Stimulated activated naive CD4-positive, alpha-beta T cell (primary cell): ENCODE measurements around the gene CUBN.

ENCODE experiments used
- DNase-seq, 6 experiments: peaks; one replicate each; lab custom pipeline; 2025; lab: John Stamatoyannopoulos, UW

CUBN gene

DNA sequence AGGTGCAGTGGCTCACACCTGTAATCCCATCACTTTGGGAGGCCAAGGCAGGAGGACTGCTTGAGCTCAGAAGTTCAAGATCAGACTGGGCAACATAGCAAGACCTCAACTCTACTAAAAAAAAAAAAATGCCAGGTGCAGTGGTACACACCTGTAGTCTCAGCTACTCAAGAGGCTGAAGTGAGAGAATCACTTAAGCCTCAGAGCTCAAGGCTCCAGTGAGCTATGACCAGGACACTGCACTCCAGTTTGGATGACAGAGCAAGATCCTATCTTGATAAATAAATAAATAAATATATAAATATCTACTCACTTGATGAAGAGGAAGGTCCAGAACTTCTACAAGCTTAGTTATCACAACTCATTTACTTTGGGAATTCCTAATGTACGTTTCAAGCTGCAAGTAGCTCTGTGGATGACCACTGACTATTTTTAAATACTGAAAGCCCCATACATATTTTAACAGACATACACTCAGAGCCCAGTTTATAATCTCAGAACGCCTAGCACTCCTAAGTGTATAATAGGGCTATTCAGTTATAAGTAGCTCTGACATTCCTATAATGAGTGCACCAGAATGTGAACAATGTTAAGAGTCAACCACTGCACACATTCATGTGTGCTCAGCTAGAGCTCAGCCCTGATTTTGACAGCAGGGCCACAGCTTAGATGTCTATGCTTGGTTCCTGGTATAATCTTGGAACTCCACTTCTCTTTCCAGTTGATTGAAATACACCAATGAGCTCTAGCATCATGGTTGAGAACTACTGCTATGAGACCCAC is 119.1 kb downstream of the CUBN start:
- no peak for DNase-seq

DNA sequence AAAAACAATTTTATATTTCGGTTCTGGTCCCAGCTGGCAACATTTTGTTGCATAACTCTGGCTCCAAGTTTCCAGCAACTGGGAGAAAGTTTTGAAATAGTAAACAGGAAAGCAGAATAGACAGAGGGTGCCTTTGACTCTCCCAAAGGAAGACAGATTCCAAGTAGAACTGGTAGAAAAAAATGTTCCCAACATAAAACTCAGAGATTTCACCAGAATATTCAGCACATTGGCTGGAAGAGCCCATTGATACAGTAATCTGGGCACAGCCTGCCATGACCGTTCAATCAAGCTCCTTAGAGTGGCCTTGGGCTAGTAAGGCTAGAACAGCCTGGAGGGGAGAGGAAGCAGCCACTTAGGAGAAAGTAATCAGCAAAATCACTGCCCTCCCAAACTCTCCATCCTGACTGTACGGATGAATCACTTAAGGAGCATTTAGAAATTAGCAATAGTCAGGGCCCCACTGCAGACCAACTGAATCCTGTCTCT is 120.4 kb downstream of the CUBN start:
- DNase-seq = no peak

DNA sequence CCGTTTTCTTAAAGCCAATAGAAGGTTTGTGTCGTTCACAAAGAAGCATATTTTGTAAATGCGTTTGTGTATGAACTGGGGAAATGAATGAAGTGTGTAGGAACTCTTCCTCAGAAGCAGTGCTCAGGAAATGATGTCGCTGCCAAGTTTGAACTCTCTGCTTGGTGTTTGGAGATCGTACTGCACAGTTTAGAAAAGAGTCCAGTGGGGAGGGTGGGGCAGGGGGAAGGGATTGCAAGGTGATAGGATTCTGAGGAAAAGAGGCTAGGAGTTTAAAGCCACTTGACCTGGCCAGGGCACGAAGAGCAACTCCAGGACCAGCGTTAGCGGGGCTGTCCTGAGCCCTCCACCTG is 122.2 kb downstream of the CUBN start:
- peak in 1 of 6 experiments; percentile 28 for DNase-seq

DNA sequence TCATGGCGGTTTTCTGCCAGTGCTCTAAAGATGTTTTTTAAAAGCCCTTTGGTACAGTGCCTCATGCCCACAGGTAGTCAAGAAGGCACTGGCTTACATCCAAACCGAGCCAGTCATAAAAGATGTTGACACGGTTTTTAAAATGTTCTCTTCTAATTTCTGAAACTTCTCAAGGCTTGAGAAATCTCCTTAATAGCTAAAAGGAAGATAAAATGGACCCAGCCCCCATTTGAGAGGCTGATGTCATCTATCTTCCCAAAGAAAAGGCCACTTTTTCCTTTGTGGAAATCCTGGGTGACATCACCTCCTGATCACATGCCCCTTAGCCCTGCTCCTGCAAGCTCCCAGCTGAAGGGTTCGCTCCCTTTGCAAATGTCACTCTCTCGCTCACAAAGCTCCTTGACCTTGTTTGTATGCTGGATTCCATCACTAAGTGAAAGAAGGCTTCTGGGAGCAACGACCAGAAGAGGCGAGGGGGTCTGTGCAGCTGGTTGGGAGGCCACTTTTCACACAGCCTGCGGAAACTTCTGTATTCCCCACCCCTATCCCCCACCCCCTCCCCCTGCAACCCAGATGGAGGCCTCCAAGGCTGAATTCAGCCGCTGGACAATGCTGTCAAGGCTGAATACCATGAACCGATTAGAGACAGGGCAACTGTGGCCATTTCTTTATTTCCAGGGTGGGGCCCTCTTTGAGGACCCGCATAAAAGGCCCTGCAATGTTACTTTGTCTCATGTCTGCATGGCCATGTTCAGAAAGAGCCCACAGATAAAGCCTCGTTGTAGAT is 122.8 kb downstream of the CUBN start:
- peak in 1 of 6 experiments; percentile 40 for DNase-seq

DNA sequence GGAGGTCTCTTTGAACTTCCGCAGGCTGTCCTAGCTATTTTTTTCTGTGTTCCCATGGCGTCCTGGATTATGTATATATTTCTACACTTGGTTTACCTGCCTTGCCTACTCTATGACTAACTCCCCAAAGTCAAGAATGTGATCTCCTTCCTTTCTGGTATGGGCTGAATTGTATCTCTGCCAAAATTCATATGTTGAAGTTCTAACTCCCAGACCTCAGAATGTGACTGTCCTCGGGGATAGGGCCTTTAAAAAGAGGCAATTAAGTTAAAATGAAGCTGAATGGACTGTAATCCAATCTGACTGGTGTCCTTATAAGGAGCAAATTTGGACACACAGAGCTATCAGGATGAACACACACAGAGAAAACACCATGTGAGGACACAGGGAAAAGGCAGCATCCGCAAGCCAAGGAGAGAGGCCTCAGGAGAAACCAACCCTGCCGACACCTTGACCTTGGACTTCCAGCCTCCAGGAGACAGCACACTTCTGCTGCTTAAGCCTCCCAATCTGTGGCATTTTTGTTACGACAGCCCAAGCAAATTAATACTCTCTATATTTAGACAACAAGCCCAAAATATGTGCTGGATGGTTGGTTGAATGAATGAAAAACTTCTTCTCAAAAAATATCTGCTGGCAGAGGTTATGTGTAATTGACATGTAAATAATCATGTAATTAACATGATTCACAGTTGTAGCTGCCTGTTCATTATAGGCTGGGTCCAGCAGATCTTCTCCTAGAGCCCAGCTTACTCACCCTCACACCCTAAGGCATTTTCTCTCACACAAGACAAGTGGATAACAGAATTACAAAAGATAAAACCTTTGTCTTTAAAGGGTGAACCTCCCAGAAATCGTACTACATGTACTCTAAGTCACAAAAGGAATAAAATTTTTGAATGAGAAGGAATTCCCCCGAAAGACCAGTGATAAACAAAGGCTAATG is 123.7 kb downstream of the CUBN start:
- DNase-seq = no peak

DNA sequence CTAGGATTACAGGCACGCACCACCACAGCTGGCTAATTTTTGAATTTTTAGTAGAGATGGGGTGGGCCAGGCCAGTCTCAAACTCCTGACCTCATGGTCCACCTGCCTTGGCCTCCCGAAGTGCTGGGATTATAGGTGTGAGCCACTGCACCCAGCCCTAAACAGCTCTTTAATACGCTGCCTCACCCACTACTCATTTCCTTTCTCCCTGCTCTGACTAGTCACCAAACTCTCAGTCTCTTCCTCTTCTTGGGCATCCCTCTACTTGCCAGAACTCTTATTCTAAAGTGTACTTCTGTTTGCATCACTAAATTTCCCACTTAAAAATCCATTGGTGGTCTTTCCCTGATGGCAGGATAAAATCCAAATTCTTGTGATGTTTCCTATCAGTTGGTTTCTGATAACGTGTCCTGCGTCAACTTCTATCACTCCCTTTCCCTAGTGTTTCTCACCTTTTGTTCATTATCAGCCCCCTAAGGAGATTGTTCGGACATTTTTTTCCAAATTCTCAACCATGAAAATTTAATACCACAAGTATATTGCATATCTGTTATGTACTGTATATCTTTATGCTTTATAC is 124.7 kb downstream of the CUBN start:
- DNase-seq = no peak

DNA sequence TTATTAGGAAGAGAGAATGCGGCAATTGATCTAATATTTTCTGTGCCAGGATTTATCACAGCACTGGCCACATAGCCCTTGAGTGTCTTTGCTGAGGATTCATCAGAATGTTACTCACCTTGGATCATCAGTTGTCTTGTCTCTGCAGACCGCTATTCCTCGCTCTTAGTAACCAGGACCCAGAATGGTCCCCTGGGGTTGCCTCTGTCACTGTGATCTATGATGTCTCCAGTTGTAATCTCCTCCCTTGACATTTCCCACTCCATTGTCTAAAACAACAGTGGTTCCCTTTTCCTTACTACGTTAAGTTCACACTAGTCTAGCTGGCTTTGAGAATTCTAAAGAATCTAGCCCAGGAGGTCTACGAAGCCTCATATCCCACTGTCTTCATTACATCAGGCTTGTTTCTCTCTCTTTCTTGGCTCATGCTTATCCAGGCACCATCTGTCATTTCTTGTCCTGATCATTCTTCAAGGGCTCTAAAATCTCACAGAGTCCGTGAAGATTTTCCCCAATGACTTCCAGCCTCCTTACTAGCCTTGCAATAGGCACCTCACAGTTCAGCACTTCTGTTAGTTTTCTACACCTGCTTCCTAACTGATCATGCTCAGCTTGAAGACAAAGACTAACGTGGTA is 125.8 kb downstream of the CUBN start:
- no peak for DNase-seq

DNA sequence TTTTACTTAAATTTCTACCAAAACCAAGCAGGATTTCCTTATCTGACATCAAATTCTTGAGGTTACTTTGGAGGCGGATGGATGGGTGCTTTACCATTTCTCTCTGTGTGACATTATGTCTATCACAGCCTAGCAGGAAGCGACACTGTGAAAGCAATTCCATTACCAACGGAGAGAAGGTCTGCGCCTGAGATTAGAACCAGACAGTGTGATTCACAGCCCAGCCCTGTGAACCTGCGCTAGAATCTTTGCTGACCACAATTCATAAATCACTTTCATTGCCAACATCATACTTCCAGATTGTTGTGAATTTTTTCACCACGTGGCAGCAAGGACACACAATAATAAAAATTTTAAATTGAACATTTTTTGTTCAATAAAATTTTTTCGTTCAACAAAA is 126.5 kb downstream of the CUBN start:
- peak; percentile 15 to 68 (median 52) for DNase-seq

DNA sequence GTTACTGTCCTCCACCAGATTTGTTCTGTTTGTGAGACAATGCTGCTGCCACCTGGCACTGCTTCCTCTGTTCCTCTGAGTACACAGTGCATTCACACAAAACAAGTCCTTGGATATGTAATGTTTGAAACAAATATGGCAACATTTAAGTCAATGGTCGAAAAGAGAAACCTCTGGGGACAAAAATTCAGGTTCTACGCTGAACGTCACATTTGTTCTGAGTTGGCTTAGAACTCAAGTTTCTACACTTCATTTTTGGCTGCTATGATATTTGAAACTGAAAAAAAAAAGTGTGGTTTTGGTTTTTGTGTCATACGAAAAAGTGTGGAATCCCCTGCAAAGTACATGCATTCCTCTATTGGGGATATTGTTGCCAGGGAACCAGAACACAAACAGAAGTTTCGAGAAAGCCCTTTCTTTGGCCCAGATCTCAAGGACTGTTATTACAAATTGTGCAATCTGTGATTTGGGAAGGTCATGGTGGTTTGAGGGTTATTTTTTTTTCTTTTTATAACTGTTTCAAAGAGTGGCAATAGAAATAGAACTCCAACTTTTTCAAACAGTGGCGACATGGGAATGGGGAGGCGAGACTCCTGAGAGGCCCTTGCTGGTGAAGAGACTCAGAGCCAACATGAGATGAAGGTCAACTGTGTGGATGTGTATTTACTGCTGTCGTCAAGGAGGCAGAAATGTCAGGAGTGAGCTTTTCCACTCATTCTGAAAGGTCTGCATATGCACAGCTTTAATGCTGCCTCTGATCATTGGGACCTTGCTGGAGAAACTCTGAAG is 127.5 kb downstream of the CUBN start:
- peak in 5 of 6 experiments; percentile 2 to 41 (median 23) for DNase-seq

DNA sequence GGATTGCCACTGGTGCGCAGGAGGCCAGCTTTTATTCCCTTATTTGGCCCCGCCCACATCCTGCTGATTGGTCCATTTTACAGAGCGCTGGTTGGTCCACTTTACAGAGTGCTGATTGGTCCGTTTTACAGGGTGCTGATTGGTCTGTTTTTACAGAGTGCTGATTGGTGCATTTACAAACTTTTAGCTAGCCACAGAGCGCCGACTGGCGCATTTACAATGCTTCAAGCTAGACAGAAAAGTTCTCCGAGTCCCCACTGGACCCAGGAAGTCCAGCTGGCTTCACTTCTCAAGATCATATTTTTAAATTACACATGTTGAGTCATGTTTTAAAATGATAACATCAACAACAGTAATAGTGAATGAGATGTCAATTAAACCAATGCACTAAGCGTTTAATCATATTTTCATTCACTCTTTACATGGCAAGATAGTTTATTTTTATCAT is 128.3 kb downstream of the CUBN start:
- DNase-seq = no peak

DNA sequence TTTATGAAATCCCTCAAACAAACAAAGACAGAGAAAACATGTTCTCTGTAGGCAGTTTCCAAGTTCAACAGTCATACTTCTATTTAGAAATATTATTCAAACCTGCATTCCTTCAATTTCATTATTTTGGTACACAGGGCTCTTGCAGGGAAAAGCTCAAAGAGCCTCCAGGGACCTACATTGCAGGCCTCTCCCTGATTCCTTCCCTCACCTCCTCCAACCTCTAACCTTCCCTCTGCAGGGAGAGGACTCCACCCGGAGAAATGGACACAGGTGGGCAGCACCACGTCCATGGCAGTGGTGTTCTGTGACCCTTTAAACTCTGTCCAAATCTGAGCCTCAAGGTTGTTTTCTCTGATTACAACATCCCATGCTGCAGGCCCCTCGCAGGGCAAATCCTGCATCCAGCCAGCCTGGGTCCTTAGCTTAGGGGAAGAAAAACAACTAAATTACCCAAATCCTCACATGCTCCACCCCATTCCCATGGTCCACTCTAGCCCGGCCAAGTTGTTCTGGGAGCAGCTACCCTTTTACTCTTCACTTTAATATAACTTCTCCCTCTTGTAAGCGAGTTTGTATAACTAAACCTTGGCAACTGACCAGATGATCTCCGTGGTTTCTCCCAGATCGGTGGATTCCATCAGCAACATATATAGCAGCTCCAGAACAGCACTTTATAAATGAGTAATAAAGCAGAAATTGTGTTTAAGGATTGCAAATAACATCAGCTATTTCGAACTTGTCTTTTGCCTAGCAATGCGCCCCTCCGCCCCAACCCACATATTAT is 129.8 kb downstream of the CUBN start:
- DNase-seq = no peak

DNA sequence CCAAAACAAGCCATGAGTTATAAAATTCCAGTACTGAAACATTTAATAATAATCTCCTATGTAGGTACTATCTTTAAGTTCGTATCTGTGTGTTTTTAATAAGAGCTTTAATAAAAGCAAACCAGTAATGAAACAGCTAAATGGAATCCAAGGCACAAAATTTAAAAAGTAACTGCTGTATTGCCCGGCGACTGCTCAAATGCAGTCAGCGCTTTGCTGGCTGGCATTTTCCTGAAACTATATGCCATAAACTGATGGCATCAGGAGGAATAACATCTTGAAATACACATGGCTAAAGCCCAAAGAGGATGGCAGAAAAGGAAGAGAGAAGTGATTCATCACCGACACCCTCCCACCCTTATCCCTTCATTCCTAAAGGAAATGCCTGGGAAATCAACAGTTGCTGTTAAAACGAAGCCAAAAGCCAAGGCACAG is 133.1 kb downstream of the CUBN start:
- DNase-seq = no peak

DNA sequence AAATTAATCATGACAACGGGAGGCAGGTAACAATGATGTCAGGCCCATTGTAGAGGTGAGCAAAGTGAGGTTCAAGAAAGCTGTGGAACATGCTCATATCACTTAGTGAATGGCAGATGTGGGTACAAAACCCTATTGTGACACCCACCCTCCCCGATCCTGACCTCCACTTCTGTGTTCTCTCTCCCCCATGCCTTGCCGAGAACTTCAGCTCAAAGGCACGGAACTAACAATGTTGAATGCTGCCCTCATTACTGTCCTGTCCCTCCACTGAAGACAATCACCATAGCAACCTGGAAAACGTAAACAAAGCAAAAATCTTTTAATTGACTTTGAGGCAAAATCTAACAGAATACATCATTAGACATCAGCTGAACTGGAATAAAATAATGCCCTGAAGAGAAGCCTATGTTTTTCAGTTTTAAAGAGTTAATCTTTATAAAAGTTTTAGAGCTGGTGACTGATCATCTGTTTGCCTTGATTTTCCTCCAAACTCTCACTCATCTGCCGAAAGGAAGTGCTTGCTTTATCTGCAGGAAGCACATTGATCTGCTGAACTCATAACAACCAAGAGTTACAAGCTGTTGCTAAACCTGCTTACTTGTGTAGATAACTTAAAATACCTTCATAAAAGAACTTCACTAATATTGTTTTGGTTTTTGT is 133.6 kb downstream of the CUBN start:
- DNase-seq = peak in 2 of 6 experiments; percentile 10 to 30

DNA sequence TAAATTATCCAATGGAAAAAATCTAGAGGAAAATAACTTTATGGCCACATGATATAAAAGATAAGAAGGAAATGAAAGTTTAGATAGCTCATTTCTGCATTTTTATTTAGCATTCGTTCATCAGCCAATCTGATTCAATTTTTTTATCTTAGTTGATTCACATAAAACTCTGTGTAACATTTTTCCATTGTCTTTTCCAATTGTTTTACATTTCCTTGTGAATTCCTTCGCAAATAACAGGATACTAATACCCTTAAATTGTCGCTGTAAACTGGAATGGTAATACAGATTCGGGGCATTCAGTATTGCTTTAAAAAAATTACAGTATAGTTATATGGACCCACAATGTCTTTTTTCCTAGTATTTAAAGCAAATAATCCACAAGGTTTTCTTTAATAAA is 136.4 kb downstream of the CUBN start:
- DNase-seq = no peak

DNA sequence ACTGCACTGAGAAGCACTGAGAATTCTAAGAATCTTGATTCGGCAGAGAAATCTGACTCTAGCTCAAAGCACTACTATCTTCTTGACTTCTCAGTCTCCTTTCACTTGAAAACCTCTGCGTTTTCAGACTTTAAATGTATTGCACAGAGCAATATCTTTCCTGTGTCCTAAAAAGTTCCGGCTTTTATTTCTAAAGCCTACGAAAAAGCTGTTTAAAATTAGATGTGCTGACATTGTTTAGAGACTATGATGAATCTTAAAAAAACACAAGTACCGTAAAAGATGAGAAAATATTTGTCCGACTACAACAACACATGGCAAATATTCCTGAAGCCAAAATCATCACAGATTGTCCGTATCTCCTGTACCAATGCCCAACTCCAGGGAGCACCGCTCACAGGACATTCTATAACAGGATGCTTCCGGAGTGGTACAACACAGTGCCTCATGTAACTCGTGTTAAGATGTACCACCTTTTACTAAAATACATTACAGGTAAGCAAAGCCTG is 136.9 kb downstream of the CUBN start:
- DNase-seq = no peak

DNA sequence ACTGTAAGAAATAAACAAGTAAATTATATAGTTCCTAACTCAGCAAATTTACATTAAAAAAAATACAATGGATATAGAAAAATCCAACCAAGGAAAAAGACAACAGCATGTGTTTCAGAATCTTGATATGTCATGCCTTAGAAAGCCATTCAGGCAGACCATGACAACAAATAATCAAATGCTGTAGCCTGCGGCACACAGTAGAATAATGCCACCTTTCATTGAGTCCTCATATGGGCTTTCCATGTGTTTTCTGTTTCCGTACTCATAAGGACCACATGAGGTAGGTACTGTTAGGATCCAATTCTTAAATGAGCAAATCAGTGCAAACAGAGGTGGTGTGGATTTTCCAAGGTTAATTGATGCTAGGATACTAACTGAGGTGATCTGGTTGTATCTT is 138.6 kb downstream of the CUBN start:
- no peak for DNase-seq

DNA sequence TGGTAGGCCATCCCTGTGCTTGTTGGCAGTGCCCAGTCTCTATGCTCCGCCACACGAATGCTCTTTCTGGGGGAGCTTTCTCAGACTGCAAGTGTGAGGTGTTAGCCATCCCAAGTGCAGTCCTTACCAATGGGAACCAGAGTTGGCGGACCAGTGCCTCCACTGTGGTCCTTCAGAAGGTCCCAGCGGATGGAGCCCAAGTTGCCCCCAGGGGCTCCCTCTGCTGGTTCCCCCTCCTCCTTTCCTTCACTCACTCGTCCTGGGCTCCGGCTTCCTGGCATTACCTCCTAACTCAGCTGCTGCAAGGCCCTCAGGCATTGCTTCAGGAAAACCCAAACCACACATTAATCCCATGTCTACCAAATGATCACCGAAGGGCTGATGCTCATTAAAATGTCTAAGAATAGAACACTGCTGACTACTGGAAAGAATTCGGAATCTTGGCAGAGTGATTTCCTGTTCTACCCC is 139.8 kb downstream of the CUBN start:
- no peak for DNase-seq

DNA sequence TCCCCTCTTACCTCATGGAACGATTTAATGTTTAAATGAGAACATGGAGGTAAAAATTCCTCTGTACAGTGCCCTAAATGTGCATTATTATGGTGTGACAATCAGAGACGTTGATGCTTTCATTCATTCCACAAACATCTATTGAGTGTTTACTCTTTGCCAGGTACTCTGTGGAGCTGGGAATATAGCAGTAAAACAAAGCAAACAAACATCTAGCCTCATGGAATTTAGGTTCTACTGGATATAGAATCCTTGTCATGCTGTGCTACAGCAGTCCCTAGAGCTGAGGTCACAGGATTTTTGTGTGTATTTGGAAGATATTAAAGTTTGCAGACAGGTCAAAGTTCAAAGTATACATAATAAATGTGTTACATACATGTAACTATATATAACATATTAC is 140.7 kb downstream of the CUBN start:
- no peak for DNase-seq
